Measurements from ENCODE around the gene LEUTX.
A peak's percentile ranks its signal among the peaks of the same experiment; 100 is the strongest.

Gene LEUTX

GRCh38 chr19:39824143-39825092 is 45.8 kb downstream of the LEUTX start:
- peak; percentile 86 for DNase-seq

GRCh38 chr19:39825093-39825463 is 46.4 kb downstream of the LEUTX start:
- no peak for DNase-seq

GRCh38 chr19:39825531-39826076 is 47.0 kb downstream of the LEUTX start:
- no peak for DNase-seq

- no peak for DNase-seq
These were observed 47.8 kb downstream of the LEUTX start for GRCh38 chr19:39826311-39826945.

GRCh38 chr19:39827216-39827615 is 48.6 kb downstream of the LEUTX start:
- no peak for DNase-seq

- no peak for DNase-seq
These were observed 49.5 kb downstream of the LEUTX start for GRCh38 chr19:39828015-39828653.

GRCh38 chr19:39828654-39829032 is 50.0 kb downstream of the LEUTX start:
- no peak for DNase-seq

- no peak for DNase-seq
These were observed 51.1 kb downstream of the LEUTX start for GRCh38 chr19:39829702-39830275.

- no peak for DNase-seq
These were observed 51.8 kb downstream of the LEUTX start for GRCh38 chr19:39830406-39830805.

GRCh38 chr19:39830847-39831246 is 52.2 kb downstream of the LEUTX start:
- DNase-seq, result no peak

- no peak for DNase-seq
These were observed 53.0 kb downstream of the LEUTX start for GRCh38 chr19:39831679-39832078.

- DNase-seq, result no peak
These were observed 53.9 kb downstream of the LEUTX start for GRCh38 chr19:39832341-39833083.

- no peak for DNase-seq
These were observed 54.5 kb downstream of the LEUTX start for GRCh38 chr19:39833160-39833463.

GRCh38 chr19:39833464-39834286 is 55.0 kb downstream of the LEUTX start, which contains the start of gene DYRK1B:
TSS of gene DYRK1B (minus strand) at chr19:39834162. CDS start at chr19:39831867, 2,295 bp downstream.
- DNase-seq, result peak; percentile 99

- no peak for DNase-seq
These were observed 55.7 kb downstream of the LEUTX start for GRCh38 chr19:39834287-39834841.
